HG03175 (cell line): ENCODE measurements around the gene MCOLN1.
"Not testable (repeated sequence)": the region's sequence is repeated elsewhere in the genome, so short reads cannot be mapped to it uniquely, and the experiment has no call there.

Source experiments
- ATAC-seq: cut with Tn5 transposase; IDR thresholded peaks from one replicate; pipeline ENCODE4 v1.9.1; 2021; ENCODE audit warnings: mild to moderate bottlenecking, moderate library complexity; ENCODE audit not compliant: unreplicated experiment

The MCOLN1 gene

GRCh38 chr19:7565332-7565731 is 42.9 kb downstream of the MCOLN1 start:
- ATAC-seq = no peak

GRCh38 chr19:7570761-7571160 is 48.3 kb downstream of the MCOLN1 start:
- no peak for ATAC-seq

GRCh38 chr19:7575434-7576040 is 53.1 kb downstream of the MCOLN1 start:
- no peak for ATAC-seq

- not testable (repeated sequence) for ATAC-seq
Observed at GRCh38 chr19:7577422-7577821, 55.0 kb downstream of the MCOLN1 start.

GRCh38 chr19:7578127-7578526 is 55.7 kb downstream of the MCOLN1 start:
- ATAC-seq = no peak

GRCh38 chr19:7579182-7579581 is 56.8 kb downstream of the MCOLN1 start:
- no peak for ATAC-seq

GRCh38 chr19:7582446-7582845 is 60.0 kb downstream of the MCOLN1 start:
- ATAC-seq = no peak
